HG03045 (cell line): ENCODE results near the gene TIGD4.

Experiments used
- ATAC-seq: cut with Tn5 transposase; IDR thresholded peaks from one replicate; pipeline ENCODE4 v1.9.1; 2021; ENCODE audit warnings: mild to moderate bottlenecking, moderate library complexity; ENCODE audit not compliant: unreplicated experiment

The TIGD4 gene

GRCh38 chr4:152727784-152728183, 51.7 kb downstream of the TIGD4 start:
- ATAC-seq, result no peak

GRCh38 chr4:152724494-152724893, 55.0 kb downstream of the TIGD4 start:
- ATAC-seq, result no peak

- no peak for ATAC-seq
Observed at GRCh38 chr4:152723236-152723635, 56.3 kb downstream of the TIGD4 start.

- no peak for ATAC-seq
Observed at GRCh38 chr4:152719801-152720556, 59.6 kb downstream of the TIGD4 start.
